ENCODE measurements around the gene BST1.
"Not testable (repeated sequence)": the region's sequence is repeated elsewhere in the genome, so short reads cannot be mapped to it uniquely, and the experiment has no call there.

Gene BST1

GRCh38 chr4:15714646-15715435, 12.0 kb downstream of the BST1 start:
- no peak for DNase-seq

GRCh38 chr4:15716115-15716514, 13.2 kb downstream of the BST1 start:
- no peak for DNase-seq

GRCh38 chr4:15717086-15717485, 14.2 kb downstream of the BST1 start:
- DNase-seq: no peak

- DNase-seq: no peak
Observed at GRCh38 chr4:15717657-15718416, 15.0 kb downstream of the BST1 start.

GRCh38 chr4:15718465-15718864, 15.6 kb downstream of the BST1 start:
- DNase-seq: no peak

GRCh38 chr4:15718959-15719358, 16.1 kb downstream of the BST1 start:
- no peak for DNase-seq

- no peak for DNase-seq
Observed at GRCh38 chr4:15719506-15719905, 16.6 kb downstream of the BST1 start.

GRCh38 chr4:15720851-15721250, 18.0 kb downstream of the BST1 start:
- no peak for DNase-seq

GRCh38 chr4:15725608-15726007, 22.7 kb downstream of the BST1 start:
- DNase-seq: no peak

GRCh38 chr4:15729910-15730533, 27.2 kb downstream of the BST1 start:
- DNase-seq: no peak

- DNase-seq: not testable (repeated sequence)
Observed at GRCh38 chr4:15733061-15733460, 30.2 kb downstream of the BST1 start.

GRCh38 chr4:15735536-15735935, 32.7 kb downstream of the BST1 start:
- no peak for DNase-seq

GRCh38 chr4:15736514-15737050, 33.7 kb downstream of the BST1 start:
- no peak for DNase-seq

- DNase-seq: no peak
Observed at GRCh38 chr4:15737255-15737654, 34.4 kb downstream of the BST1 start.

- DNase-seq: no peak
Observed at GRCh38 chr4:15738877-15739276, 36.0 kb downstream of the BST1 start.

- DNase-seq: no peak
Observed at GRCh38 chr4:15740764-15741404, 38.0 kb downstream of the BST1 start.

GRCh38 chr4:15742083-15742582, 39.3 kb downstream of the BST1 start:
- DNase-seq: no peak

GRCh38 chr4:15742637-15743036, 39.8 kb downstream of the BST1 start:
- DNase-seq: no peak

GRCh38 chr4:15744016-15744545, 41.2 kb downstream of the BST1 start:
- no peak for DNase-seq

- no peak for DNase-seq
Observed at GRCh38 chr4:15746110-15746509, 43.2 kb downstream of the BST1 start.

GRCh38 chr4:15749001-15749400, 46.1 kb downstream of the BST1 start:
- DNase-seq: no peak

GRCh38 chr4:15751153-15751552, 48.3 kb downstream of the BST1 start:
- no peak for DNase-seq

- no peak for DNase-seq
Observed at GRCh38 chr4:15753081-15753480, 50.2 kb downstream of the BST1 start.
